Naive B cell (primary cell): ENCODE data around the gene NCLN. TPM values are rescaled to one million over a fixed set of nuclear protein-coding genes. Genes with fewer than 3 reads are reported as not detected.
"Not testable (repeated sequence)": the region's sequence is repeated elsewhere in the genome, so short reads cannot be mapped to it uniquely, and the experiment has no call there.

Experiments
- ATAC-seq, 2 donors: fragments of 150-1000 bp; cut with Tn5 transposase; 2 replicates each; pipeline ENCODE4 v1.10.0; 2021; ENCODE audit warnings: low read depth in 2 of 2, mild to moderate bottlenecking in 2 of 2, moderate library complexity in 2 of 2
- DNase-seq: peaks from one replicate; pipeline ENCODE4 v3.0.0; 2022
- H3K27ac Mint-ChIP-seq, 6 donors: one replicate each; pipeline ENCODE4 v1.8.0; 2020 to 2022; ENCODE audit warnings: mild to moderate bottlenecking in 6 of 6, mixed read lengths in 6 of 6, moderate library complexity in 5 of 6, inconsistent platforms in 2 of 6
- H3K27me3 Mint-ChIP-seq, 3 donors: one replicate each; pipeline ENCODE4 v1.8.0; 2021 to 2022; ENCODE audit warnings: mixed read lengths in 3 of 3, mild to moderate bottlenecking in 1 of 3
- H3K36me3 Mint-ChIP-seq, 2 donors: one replicate each; pipeline ENCODE4 v1.8.0; 2020 to 2022; ENCODE audit warnings: mixed read lengths in 2 of 2, inconsistent platforms in 1 of 2, mild to moderate bottlenecking in 1 of 2
- H3K4me1 Mint-ChIP-seq, 3 donors: one replicate each; pipeline ENCODE4 v1.8.0; 2020 to 2022; ENCODE audit warnings: mixed read lengths in 3 of 3, inconsistent platforms in 1 of 3, mild to moderate bottlenecking in 1 of 3, moderate library complexity in 1 of 3
- H3K4me3 Mint-ChIP-seq, 8 donors: one replicate each; pipeline ENCODE4 v1.8.0; 2020 to 2022; ENCODE audit warnings: mild to moderate bottlenecking in 8 of 8, mixed read lengths in 8 of 8, moderate library complexity in 8 of 8, inconsistent platforms in 2 of 8
- H3K9me3 Mint-ChIP-seq, 7 donors: one replicate each; pipeline ENCODE4 v1.8.0; 2020 to 2022; ENCODE audit warnings: mixed read lengths in 7 of 7, mild to moderate bottlenecking in 5 of 7, inconsistent platforms in 2 of 7, moderate library complexity in 1 of 7
- polyA plus RNA-seq, 6 donors: library from polyadenylated mRNA; unstranded; fragments of 300-500 nt; fragmentation: Illumina TruSeq; gene quantifications; one replicate each; pipeline ENCODE4 v1.2.3, GENCODE V29; 2021; ENCODE audit warnings: low read depth in 6 of 6

NCLN gene
- polyA plus RNA-seq, 6 donors from 2014 or later, result 17.1 to 47.6 (median 29.2) TPM

DNA sequence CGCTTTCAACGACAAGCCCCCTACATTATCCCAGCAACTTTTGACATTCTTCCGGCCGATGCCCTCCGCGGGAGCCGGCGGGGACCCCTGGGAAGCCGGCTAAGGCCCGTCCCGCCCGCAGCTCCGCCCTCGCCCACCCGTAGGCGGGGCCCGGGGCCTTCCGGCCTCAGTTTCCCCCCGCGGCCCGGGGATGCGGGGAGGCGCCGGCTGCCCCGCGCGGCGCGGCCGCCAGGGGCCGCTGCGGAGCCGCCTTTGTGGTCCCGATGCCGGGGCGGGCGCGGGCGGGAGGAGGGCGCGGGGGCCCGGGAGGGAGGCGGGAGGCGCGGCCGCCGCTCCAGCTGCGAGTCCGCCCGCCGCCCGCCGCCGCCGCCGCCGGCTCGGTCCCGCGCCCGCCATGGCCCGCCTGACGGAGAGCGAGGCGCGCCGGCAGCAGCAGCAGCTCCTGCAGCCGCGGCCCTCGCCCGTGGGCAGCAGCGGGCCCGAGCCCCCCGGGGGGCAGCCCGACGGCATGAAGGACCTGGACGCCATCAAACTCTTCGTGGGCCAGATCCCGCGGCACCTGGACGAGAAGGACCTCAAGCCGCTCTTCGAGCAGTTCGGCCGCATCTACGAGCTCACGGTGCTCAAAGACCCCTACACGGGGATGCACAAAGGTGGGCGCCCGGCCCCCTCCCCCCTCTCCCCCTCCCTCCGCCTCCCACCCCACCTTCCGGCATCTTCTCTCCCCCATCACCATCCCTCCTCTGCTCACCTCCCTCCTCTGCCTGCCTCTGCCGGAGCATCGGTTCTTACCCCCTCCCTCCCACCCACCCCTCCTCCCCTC, 38.8 kb downstream of the NCLN start, which contains the start of gene CELF5:
CELF5 (plus strand) TSS at position 316 of the 823 bp plus-strand sequence; CDS start at position 395, 79 bp downstream.
- peak; percentile 57 to 68 for ATAC-seq
- Mint-ChIP-seq H3K27ac (peak within 1 kb of the TSS in 1 of 6 donors; percentile 62), H3K4me1 (peaks cover 2 to 9% (median 7%) of the 10 kb centered on the region in 3 donors), H3K36me3 (peaks cover 0 to 8% of the 10 kb centered on the region in 2 donors), H3K4me3 (peak within 1 kb of the TSS in 6 of 8 donors; percentile 15 to 87 (median 65)), H3K27me3 (peaks cover 7 to 39% (median 24%) of the 10 kb centered on the region in 3 donors), H3K9me3 (no peaks in the 10 kb centered on the region)
- peak; percentile 51 for DNase-seq

DNA sequence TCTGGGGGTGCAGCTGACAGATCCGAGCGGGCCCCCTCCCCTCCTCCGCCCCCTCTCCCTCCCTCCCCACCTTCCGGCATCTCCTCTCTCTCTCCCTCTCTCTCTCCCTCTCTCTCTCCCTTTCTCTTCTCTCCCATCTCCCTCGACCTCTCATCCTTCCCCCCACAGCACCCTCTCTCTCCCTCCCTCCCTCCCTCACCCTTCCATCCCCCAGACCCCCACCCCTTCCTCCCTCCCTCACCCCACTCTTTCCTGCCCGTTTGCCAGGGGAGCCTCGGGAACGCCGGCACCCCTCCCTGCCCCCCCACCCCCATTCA, 39.4 kb downstream of the NCLN start:
- Mint-ChIP-seq H3K27ac (no peak overlapping the region), H3K27me3 (peaks cover 7 to 39% (median 24%) of the 10 kb centered on the region in 3 donors), H3K9me3 (no peaks in the 10 kb centered on the region), H3K4me3 (peak overlapping the region in 2 of 8 donors; percentile 15 to 62), H3K4me1 (peaks cover 2 to 9% (median 7%) of the 10 kb centered on the region in 3 donors), H3K36me3 (peaks cover 0 to 8% of the 10 kb centered on the region in 2 donors)
- ATAC-seq (no peak), DNase-seq (no peak)

DNA sequence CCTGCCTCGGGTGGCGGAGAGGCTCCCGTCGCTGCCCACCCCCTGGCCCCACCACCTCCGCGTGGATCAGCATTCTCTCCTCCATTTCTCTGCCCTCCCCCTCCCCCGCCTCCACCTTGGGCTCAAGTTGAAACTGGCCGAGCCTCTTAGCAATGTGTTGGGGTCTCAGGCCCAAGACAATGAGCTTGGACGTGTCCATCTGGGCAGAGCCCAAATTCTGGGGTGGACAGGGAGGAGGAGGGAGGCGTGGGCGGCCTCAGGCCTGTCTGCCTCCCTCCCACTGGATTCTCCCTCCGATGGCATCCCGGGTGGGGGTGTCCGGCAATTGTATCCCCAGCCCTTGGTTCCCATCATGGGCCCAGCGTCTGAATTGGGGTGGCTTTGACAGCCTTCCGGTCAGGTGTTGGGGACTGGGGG, 40.0 kb downstream of the NCLN start:
- Mint-ChIP-seq H3K36me3 (peaks cover 0 to 8% of the 10 kb centered on the region in 2 donors), H3K27me3 (peaks cover 7 to 39% (median 24%) of the 10 kb centered on the region in 3 donors), H3K4me3 (peak overlapping the region in 1 of 8 donors; percentile 33), H3K9me3 (no peaks in the 10 kb centered on the region), H3K4me1 (peaks cover 2 to 9% (median 7%) of the 10 kb centered on the region in 3 donors), H3K27ac (no peak overlapping the region)
- DNase-seq (no peak), ATAC-seq (no peak)

DNA sequence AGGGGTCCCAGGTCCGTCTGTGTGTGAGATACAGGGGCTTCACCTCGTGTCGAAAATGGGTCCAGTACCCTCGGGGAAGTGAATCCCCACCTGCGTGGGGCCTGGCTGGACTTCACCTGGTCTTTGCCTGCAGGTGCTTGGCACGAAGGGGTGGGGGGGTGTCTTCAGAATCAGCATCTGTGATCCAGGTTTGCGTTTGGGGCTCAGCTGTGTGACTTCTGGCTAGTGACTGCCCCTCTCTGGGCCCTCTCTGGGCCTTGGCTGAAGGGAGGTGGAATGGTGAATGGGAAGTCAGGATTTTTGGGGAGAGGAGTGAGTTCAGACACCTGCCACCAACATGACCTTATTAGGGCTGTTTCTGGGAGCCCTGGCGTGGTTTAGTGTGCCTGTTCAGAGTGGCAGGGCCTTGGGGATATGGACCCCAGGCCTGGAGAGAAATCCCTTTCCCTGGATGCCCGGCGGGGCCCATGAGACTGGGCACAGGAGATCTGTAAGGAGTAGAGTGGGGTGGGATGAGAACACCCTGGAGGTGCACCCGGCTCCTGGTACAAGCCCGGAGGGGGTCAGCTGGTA, 41.4 kb downstream of the NCLN start:
- peaks cover 7 to 34% (median 24%) of the 10 kb centered on the region in 3 donors for H3K27me3 Mint-ChIP-seq
- H3K4me3 Mint-ChIP-seq, result peak overlapping the region in 3 of 8 donors; percentile 6 to 49 (median 35)
- peaks cover 0 to 8% of the 10 kb centered on the region in 2 donors for H3K36me3 Mint-ChIP-seq
- no peak overlapping the region for H3K27ac Mint-ChIP-seq
- DNase-seq (no peak), ATAC-seq (no peak)
- H3K4me1 Mint-ChIP-seq, result peaks cover 2 to 9% (median 7%) of the 10 kb centered on the region in 3 donors
- H3K9me3 Mint-ChIP-seq, result peaks cover 0 to 4% (median 0%) of the 10 kb centered on the region in 7 donors

DNA sequence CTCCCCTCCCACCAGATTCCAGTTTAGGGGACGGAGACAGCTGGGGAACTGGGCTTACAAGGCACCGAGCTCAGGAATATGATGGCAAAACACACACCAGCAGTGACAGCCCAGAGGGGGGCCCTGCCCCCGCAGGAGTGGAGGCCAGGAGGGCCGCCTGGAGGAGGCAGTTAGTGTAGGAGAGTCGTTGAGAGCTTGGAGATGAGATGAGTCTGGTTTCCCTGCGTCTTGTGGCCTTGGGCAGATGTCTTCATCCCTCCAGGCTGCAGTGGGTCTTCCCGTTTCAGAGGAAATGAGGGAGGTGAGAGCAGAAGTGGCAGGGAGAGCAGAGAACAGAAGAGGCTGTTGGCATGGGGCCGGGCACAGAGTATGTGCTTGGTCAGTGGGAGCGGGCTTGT, 43.6 kb downstream of the NCLN start:
- H3K36me3 Mint-ChIP-seq, result peaks cover 0 to 8% of the 10 kb centered on the region in 2 donors
- no peak for DNase-seq
- H3K4me3 Mint-ChIP-seq, result no peak overlapping the region
- ATAC-seq, result no peak
- no peak overlapping the region for H3K27ac Mint-ChIP-seq
- peaks cover 0 to 9% (median 7%) of the 10 kb centered on the region in 3 donors for H3K4me1 Mint-ChIP-seq
- H3K9me3 Mint-ChIP-seq, result peaks cover 0 to 4% (median 0%) of the 10 kb centered on the region in 7 donors
- peaks cover 13 to 42% (median 31%) of the 10 kb centered on the region in 3 donors for H3K27me3 Mint-ChIP-seq

DNA sequence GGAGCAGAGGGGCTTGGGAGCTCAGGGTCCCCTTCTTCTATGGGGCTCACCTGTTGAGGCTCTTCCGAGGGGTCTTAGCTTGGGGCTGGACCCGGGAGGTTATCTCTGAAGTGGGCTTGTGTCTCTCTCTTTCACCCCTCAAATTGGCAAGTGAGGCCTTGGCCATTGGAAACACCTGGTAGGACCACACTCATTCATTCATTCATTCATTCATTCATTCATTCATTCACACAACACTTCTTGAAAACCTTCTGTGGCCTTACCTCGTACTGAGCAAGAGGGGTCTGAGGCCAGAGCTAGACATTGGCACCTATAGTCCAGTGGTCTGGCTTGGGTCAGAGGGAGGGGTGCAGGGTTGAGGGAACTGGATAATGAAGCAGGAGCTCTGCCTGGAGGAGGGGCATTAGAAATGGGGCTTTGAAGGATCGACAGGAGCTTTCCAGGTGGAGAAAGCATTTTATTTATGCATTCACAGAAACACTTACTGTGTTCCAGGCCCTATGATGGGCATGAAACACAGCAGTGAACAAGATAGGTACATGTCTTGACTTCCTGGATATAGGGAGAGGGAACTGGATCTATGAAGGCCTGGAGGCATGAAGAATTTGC, 44.3 kb downstream of the NCLN start:
- H3K27ac Mint-ChIP-seq, result peak overlapping the region in 1 of 6 donors; percentile 25
- no peak for ATAC-seq
- H3K27me3 Mint-ChIP-seq, result peaks cover 15 to 49% (median 37%) of the 10 kb centered on the region in 3 donors
- H3K4me3 Mint-ChIP-seq, result no peak overlapping the region
- H3K36me3 Mint-ChIP-seq, result peaks cover 0 to 11% of the 10 kb centered on the region in 2 donors
- H3K9me3 Mint-ChIP-seq, result peaks cover 0 to 4% (median 0%) of the 10 kb centered on the region in 7 donors
- peaks cover 0 to 8% (median 7%) of the 10 kb centered on the region in 3 donors for H3K4me1 Mint-ChIP-seq
- no peak for DNase-seq

DNA sequence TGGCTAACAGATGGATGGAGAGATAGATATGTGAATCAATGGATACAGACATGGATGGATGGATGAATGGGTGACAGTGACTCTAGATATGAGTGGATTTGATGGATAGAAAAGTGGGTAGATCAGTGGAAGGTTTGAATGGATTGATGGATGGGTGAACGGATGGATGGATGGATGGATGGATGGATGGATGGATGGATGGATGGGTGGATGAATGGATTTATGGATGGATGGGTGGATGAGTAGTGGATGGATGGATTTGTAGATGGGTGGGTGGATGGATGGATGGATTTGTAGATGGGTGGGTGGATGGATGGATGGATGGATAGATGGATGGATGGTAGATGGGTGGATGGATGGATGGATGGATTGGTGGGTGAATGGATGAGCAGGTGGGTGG, 45.6 kb downstream of the NCLN start:
- no peak for DNase-seq

DNA sequence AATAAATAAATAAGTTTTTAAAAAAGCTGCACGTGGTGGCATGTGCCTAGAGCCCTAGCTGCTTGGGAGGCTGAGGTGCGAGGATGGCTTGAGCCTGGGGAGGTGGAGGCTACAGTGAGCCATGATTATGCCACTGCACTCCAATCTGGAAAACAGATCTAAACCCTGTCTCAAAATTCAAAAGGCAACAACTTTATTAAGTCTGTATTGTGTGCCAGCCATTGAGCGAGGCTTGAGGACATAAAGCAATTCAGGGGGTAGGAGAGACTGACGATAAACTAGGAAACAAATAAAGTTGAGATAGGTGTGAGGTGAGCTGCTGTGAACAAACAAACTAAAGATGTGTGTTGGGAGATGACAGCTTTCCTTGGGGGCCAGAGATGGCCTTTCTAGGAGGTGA, 47.4 kb downstream of the NCLN start:
- Mint-ChIP-seq H3K4me3 (no peak overlapping the region), H3K4me1 (peaks cover 0 to 5% (median 2%) of the 10 kb centered on the region in 3 donors), H3K27ac (peak overlapping the region in 1 of 6 donors; percentile 24)

More for the DNA sequence above, 45.6 kb downstream of the NCLN start:
- Mint-ChIP-seq H3K9me3 (peaks cover 0 to 5% (median 0%) of the 10 kb centered on the region in 7 donors), H3K36me3 (peaks cover 0 to 15% of the 10 kb centered on the region in 2 donors), H3K27me3 (peaks cover 18 to 52% (median 50%) of the 10 kb centered on the region in 3 donors), H3K27ac (no peak overlapping the region), H3K4me3 (no peak overlapping the region), H3K4me1 (peaks cover 0 to 9% (median 7%) of the 10 kb centered on the region in 3 donors)
- no peak for ATAC-seq

DNA sequence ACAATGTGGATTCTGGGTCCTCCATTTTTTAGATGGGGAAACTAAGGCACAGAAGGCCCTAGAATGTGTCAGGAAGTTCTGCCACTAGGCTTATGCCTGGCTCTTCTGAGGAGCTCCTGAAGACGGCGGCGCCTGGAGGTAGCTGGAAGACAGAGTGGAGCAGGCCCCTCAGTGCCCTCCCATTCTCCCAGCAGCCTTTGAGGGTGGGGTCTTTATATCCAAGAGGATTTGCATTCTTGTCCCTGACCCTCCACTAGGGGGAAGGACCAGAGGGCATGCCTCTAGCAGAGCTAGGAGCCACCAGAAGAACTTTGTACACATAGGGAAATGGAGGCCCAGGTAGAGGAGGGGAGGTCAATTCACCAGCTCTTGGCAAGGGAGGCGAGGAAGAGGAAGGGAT, 48.1 kb downstream of the NCLN start:
- Mint-ChIP-seq H3K36me3 (peaks cover 0 to 7% of the 10 kb centered on the region in 2 donors), H3K27me3 (peaks cover 11 to 36% (median 34%) of the 10 kb centered on the region in 3 donors)

More for the DNA sequence above, 47.4 kb downstream of the NCLN start:
- Mint-ChIP-seq H3K36me3 (peaks cover 0 to 9% of the 10 kb centered on the region in 2 donors), H3K27me3 (peaks cover 11 to 39% (median 37%) of the 10 kb centered on the region in 3 donors), H3K9me3 (peaks cover 0 to 5% (median 0%) of the 10 kb centered on the region in 7 donors)
- no peak for ATAC-seq
- DNase-seq, result no peak

DNA sequence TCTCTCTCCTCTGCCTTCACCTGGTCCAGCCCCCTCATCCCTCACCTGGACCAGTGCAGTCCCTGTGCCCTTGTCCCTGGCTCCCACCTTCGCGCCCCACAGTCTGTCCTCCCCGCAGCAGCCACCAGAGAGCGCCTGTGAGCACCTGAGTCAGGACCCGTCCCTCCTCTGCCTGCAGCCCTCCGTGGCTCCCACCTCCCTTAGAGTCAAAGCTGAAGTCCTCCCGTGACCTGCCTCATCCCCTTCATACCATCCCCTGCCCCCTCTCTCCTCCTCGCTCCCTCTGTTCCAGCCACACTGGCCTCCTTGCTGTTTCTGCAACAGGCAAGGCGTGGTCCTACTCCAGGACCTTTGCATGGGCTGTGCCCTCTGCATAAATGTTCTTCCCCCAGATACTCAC, 49.1 kb downstream of the NCLN start:
- H3K9me3 Mint-ChIP-seq, result peaks cover 0 to 5% (median 3%) of the 10 kb centered on the region in 7 donors
- H3K27ac Mint-ChIP-seq, result peak overlapping the region in 1 of 6 donors; percentile 18
- peaks cover 0 to 4% (median 0%) of the 10 kb centered on the region in 3 donors for H3K4me1 Mint-ChIP-seq
- no peak for DNase-seq
- peaks cover 0 to 7% of the 10 kb centered on the region in 2 donors for H3K36me3 Mint-ChIP-seq
- ATAC-seq, result no peak
- H3K4me3 Mint-ChIP-seq, result no peak overlapping the region
- peaks cover 11 to 40% (median 39%) of the 10 kb centered on the region in 3 donors for H3K27me3 Mint-ChIP-seq

More for the DNA sequence above, 48.1 kb downstream of the NCLN start:
- ATAC-seq (no peak), DNase-seq (no peak)
- H3K4me3 Mint-ChIP-seq, result no peak overlapping the region
- H3K27ac Mint-ChIP-seq, result no peak overlapping the region
- H3K4me1 Mint-ChIP-seq, result peaks cover 0 to 4% (median 0%) of the 10 kb centered on the region in 3 donors
- H3K9me3 Mint-ChIP-seq, result peaks cover 0 to 5% (median 3%) of the 10 kb centered on the region in 7 donors

DNA sequence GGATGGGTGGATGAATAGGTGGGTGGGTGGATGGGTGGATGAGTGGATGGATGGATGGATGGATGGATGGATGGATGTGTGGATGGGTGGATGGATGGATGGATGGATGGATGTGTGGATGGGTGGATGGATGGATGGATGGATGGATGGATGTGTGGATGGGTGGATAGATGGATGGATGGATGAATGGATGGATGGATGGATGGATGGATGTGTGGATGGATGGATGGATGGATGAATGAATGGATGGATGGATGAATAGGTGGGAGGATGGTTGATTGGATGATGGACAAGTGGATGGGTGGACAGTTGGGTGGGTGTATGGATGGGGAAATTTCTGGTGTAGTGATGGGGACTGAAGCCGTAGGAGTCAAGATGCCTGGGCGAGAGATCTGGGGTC, 49.9 kb downstream of the NCLN start:
- H3K4me3 Mint-ChIP-seq, H3K4me1 Mint-ChIP-seq, ATAC-seq, H3K36me3 Mint-ChIP-seq, DNase-seq, H3K27ac Mint-ChIP-seq, H3K9me3 Mint-ChIP-seq: not testable (repeated sequence)
- peaks cover 11 to 45% (median 44%) of the 10 kb centered on the region in 3 donors for H3K27me3 Mint-ChIP-seq

DNA sequence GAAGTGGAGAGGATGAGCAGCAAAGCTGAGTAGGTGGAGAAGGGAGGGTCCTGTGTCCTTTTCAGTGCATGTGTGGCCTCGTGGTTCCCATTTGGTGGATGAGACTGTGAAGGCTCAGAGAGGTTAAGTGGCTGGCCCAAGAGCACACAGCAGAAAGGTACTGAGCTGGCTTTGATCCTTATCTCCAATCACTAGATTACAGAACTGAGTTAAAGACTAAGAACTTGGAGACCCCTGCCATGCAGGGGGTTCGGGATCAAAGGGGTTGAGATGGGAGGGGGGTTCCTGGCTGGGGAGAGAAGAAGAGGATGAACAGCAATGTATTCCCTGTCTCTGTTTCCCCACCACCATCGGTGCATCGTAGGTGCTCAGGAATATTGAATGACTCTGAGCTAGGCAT, 50.5 kb downstream of the NCLN start:
- H3K9me3 Mint-ChIP-seq, result peaks cover 0 to 5% (median 3%) of the 10 kb centered on the region in 7 donors
- no peak overlapping the region for H3K27ac Mint-ChIP-seq
- H3K4me1 Mint-ChIP-seq, result peaks cover 0 to 4% (median 0%) of the 10 kb centered on the region in 3 donors
- no peak for DNase-seq
- H3K36me3 Mint-ChIP-seq, result peaks cover 0 to 7% of the 10 kb centered on the region in 2 donors
- ATAC-seq, result no peak
- H3K27me3 Mint-ChIP-seq, result peaks cover 11 to 45% (median 44%) of the 10 kb centered on the region in 3 donors
- H3K4me3 Mint-ChIP-seq, result no peak overlapping the region

DNA sequence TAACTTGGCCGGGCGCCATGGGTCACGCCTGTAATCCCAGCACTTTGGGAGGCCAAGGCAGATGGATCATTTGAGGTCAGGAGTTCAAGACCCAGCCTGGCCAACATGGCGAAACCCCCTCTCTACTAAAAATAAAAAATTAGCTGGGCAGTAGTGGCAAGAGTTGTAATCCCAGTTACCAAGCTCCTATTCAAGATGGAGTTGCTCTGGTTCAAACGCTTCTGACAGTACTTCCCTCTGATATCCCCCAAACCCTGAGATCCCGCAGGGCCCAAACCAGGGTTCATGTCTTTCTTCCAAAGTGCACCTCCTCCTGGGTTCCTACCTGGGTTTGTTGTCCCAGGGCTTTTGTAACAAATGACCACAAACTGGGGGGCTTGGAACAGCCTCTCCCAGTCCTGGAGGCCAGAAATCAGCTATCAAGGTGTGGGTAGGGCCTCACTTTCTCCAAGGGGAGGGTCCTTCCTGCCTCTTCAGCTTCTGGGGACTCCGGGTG, 52.4 kb downstream of the NCLN start:
- DNase-seq (no peak), ATAC-seq (no peak)
- H3K36me3 Mint-ChIP-seq, result peaks cover 0 to 7% of the 10 kb centered on the region in 2 donors
- peaks cover 0 to 4% (median 0%) of the 10 kb centered on the region in 3 donors for H3K4me1 Mint-ChIP-seq
- no peak overlapping the region for H3K27ac Mint-ChIP-seq
- H3K4me3 Mint-ChIP-seq, result no peak overlapping the region
- peaks cover 9 to 47% (median 41%) of the 10 kb centered on the region in 3 donors for H3K27me3 Mint-ChIP-seq
- H3K9me3 Mint-ChIP-seq, result peaks cover 0 to 5% (median 2%) of the 10 kb centered on the region in 7 donors
